ENCODE data around the gene ARSJ.

Gene ARSJ

GRCh38 chr4:113888006-113888405 is 91.4 kb downstream of the ARSJ start:
- no peak for DNase-seq

DNA sequence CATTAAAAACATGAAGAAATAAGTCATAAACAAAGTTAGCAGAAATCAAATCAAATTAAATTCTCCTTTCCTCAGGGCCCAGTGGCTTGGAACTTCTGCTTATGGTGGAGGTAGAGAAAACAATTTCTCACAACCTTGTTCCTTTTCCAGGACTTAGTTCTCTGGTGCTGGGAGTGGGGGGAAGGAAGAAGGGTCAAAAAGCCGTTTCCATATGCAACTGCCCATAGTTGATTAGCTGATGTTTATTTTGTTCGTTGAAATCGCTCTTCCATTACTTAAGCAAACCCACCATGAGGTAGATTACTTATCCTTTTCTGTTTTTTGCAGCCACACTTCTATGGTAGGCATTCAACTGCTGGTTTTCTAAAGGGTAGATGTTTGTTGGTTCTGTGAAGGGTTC is 94.2 kb downstream of the ARSJ start:
- DNase-seq = no peak

DNA sequence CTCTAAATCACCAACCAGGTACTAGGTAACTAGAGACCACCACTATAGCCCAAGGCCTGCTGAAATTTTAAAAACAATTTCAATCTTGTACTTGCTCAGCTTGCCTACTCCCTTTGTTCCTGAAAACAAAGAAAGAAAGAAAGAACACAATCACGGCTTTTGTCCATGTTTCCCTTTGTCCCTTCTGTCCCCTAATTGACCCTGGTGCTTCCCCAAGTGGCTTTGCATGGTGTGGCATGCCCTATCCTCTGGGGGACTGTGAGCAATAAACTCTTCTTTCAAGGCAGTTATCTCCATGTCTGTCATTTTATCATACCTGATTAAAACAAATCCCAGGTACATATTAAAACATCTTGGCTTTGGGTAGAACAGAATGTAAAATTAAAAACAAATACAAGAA is 94.8 kb downstream of the ARSJ start:
- DNase-seq = no peak

DNA sequence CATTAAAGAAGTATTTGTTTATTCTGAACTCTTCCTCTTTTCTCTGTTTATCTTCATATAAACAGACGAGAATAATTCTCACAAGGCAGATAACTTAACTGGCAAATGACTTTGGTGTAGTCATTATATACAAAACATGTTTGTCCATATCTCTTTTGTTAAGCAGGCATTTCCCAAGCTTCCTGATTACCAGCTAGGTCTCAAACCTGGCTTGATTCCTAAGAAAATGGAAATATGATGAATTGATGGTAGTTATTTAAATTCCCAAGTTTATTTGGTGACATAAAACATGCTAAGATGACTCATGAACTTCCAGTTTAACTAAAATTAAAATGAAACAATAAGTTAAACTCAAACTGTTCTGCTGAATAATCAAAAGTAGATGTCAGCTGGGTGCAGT is 96.8 kb downstream of the ARSJ start:
- no peak for DNase-seq

- no peak for DNase-seq
Observed at GRCh38 chr4:113881256-113881655, 98.2 kb downstream of the ARSJ start.

DNA sequence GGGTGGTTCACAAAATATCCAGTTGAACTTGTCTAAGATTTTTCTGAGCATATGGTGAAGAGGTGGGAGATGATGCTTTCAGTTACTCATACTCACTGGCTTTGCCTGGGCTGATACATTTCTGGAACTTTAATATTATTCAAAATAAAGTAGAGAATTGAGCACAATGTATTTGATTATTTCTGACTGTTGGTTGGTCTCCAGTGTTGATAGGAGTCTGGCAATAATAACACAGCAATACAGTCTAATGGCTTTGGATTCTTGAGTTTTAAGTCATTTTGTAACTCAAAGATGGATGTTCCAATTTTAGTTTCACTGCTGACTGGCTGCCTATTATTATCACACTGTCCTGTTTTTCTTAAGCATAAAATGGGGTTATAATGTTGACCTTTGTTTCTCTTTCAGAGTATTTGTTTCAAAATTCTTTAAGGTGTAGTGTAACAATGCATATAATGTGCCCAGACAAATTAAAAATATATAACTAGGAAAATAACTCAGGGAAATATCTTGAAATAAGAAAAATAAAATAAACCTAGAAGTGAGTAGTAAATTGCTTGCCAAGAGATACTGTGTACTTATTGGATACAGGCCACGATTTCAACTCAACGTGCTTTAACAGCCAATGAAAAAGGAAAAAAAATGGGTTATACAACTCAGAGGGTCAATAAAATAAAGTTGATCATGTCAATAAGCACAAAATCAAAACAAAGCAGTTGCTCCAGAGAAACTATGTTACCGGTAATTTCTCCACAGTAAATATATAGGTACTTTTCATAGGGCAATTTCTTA is 99.0 kb downstream of the ARSJ start:
- DNase-seq = no peak

GRCh38 chr4:113878668-113879067 is 100.8 kb downstream of the ARSJ start:
- no peak for DNase-seq

- no peak for DNase-seq
Observed at GRCh38 chr4:113874480-113874879, 105.0 kb downstream of the ARSJ start.

GRCh38 chr4:113873508-113873907 is 105.9 kb downstream of the ARSJ start:
- no peak for DNase-seq

- DNase-seq = no peak
Observed at GRCh38 chr4:113872426-113873260, 106.8 kb downstream of the ARSJ start.

GRCh38 chr4:113871080-113871479 is 108.4 kb downstream of the ARSJ start:
- DNase-seq = no peak

DNA sequence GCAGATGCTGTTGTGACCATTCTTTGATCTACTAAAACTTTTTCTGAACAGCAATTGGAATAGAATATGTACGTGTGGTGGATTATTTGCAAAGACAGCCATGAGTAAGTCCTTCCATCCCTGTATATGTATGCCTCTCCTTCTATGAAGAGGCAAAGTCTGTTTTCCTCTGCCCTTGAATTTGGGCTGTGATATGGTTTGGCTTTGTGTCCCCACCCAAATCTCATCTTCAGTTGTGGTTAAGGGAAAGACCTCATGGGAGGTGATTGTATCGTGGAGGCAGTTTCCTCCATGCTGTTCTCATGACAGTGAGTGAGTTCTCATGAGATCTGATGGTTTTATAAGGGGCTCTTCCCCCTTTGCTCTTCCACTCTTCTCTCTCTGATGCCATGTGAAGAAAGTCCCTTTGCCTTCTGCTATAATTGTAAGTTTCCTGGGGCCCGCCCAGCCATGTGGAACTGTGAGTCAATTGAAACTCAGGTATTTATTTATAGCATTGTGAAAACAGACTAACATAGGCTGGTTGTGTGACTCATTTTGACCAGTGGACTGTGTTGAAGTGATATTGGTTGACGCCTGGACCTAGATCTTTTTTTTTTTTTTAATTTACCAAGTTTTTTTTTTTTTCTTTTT is 109.6 kb downstream of the ARSJ start:
- DNase-seq = no peak

- DNase-seq = no peak
Observed at GRCh38 chr4:113866611-113867010, 112.8 kb downstream of the ARSJ start.

DNA sequence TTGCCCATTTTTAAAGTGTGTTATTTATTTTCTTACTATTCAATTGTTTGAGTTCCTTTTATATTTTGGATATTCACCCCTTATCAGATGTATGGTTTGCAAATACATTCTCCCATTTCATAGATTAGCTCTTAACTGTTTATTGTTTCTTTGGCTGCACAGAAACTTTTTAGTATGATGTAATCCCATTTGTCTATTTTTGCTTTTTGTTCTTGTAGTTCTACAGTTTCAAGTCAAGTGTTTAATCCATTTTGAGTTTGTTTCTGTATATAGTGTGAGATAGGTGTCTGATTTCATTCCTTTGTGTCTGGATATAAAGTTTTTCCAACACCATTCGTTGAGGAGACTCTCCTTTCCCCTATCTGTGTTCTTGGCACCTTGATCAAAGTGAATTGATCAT is 120.5 kb downstream of the ARSJ start:
- DNase-seq = no peak

- DNase-seq = no peak
Observed at GRCh38 chr4:113851816-113852215, 127.6 kb downstream of the ARSJ start.

Measured in activated effector memory CD4-positive, alpha-beta T cell treated with Interleukin-2 at 50 U/mL for 16 hours (primary cell).